Keratinocyte (primary cell): ENCODE results near the gene PRM1. TPM values are rescaled to one million over a fixed set of nuclear protein-coding genes. Genes with fewer than 3 reads are reported as not detected.

Source experiments
- DNase-seq: peaks from one replicate; pipeline ENCODE4 v3.0.0-alpha.2; 2011; ENCODE audit warnings: low read depth, missing footprints, low spot score
- FAIRE-seq: peaks from 2 replicates; lab custom pipeline; 2011; peaks lifted over from hg19 to GRCh38; lab: Jason Lieb, UNC
- H2AFZ ChIP-seq: 2 replicates; pipeline ENCODE4 v1.6.0; 2012; ENCODE audit warnings: low read length, control low read depth, inconsistent platforms; ENCODE audit not compliant: control insufficient read depth
- H3K27ac ChIP-seq: 2 replicates; pipeline ENCODE4 v1.5.1; 2011; ENCODE audit warnings: low read length; ENCODE audit not compliant: control insufficient read depth, insufficient read depth
- H3K27me3 ChIP-seq: 3 replicates; pipeline ENCODE4 v1.6.0; 2011; ENCODE audit warnings: low read length; ENCODE audit not compliant: control insufficient read depth, insufficient read depth; ENCODE audit errors: extremely low read depth
- H3K36me3 ChIP-seq, 2 experiments: 2 replicates in 1 of 2; 3 replicates in 1 of 2; pipeline ENCODE4 v1.5.1; 2011; ENCODE audit warnings: low read length in 2 of 2, mild to moderate bottlenecking in 1 of 2; ENCODE audit not compliant: control insufficient read depth in 2 of 2, insufficient read depth in 2 of 2; ENCODE audit errors: extremely low read depth in 1 of 2
- H3K4me1 ChIP-seq: 3 replicates; pipeline ENCODE4 v1.5.1; 2011; ENCODE audit warnings: low read length; ENCODE audit not compliant: control insufficient read depth, insufficient read depth; ENCODE audit errors: extremely low read depth
- H3K4me2 ChIP-seq: 3 replicates; pipeline ENCODE4 v1.6.0; 2011; ENCODE audit warnings: low read depth, low read length; ENCODE audit not compliant: control insufficient read depth, insufficient read depth; ENCODE audit errors: extremely low read depth
- H3K4me3 ChIP-seq, 3 experiments: fragments of 200-600 bp in 1 of 3; sonication (generic) in 1 of 3; 2 replicates in 2 of 3; 3 replicates in 1 of 3; pipeline ENCODE4 v1.5.1; 2011 to 2016; ENCODE audit warnings: low read length in 3 of 3, mild to moderate bottlenecking in 3 of 3, control low read depth in 2 of 3, inconsistent platforms in 1 of 3, low read depth in 1 of 3, mixed read lengths in 1 of 3, mixed run types in 1 of 3, moderate library complexity in 1 of 3; ENCODE audit not compliant: control insufficient read depth in 2 of 3, insufficient read depth in 2 of 3; ENCODE audit errors: extremely low read depth in 1 of 3
- H3K79me2 ChIP-seq: 2 replicates; pipeline ENCODE4 v1.6.0; 2012; ENCODE audit warnings: low read length; ENCODE audit not compliant: control insufficient read depth, insufficient read depth
- H3K9ac ChIP-seq: 3 replicates; pipeline ENCODE4 v1.6.0; 2011; ENCODE audit warnings: low read length; ENCODE audit not compliant: control insufficient read depth, insufficient read depth; ENCODE audit errors: extremely low read depth
- H3K9me1 ChIP-seq: 3 replicates; pipeline ENCODE4 v1.6.0; 2011; ENCODE audit warnings: low read length; ENCODE audit not compliant: control insufficient read depth, insufficient read depth; ENCODE audit errors: extremely low read depth
- H3K9me3 ChIP-seq: 2 replicates; pipeline ENCODE4 v1.5.1; 2012; ENCODE audit warnings: low read depth, low read length; ENCODE audit not compliant: control insufficient read depth
- H4K20me1 ChIP-seq: 3 replicates; pipeline ENCODE4 v1.6.0; 2011; ENCODE audit warnings: low read length; ENCODE audit not compliant: control insufficient read depth, insufficient read depth; ENCODE audit errors: extremely low read depth
- CTCF ChIP-seq, 3 experiments: IDR thresholded peaks in 1 of 3; conservative IDR thresholded peaks in 1 of 3; optimal IDR thresholded peaks in 1 of 3; 2 replicates in 2 of 3; 3 replicates in 1 of 3; pipeline versions ENCODE3 to v1.5.1; 2011; ENCODE audit warnings: low read length in 3 of 3, mild to moderate bottlenecking in 3 of 3, moderate library complexity in 2 of 3, control low read depth in 1 of 3, inconsistent platforms in 1 of 3; ENCODE audit not compliant: insufficient read depth in 2 of 3; ENCODE audit errors: extremely low read depth in 1 of 3
- EZH2 ChIP-seq: IDR thresholded peaks from one replicate; pipeline ENCODE4 v1.6.1; 2012; ENCODE audit warnings: inconsistent platforms, mild to moderate bottlenecking, low read length, moderate library complexity
- dilution Hi-C: fragments of 300-500 bp; cut with MboI; formaldehyde crosslinking; loops from one replicate; pipeline ENCODE4 v1.7.0; 2020; ENCODE audit warnings: low sequenced_read_pairs; ENCODE audit not compliant: extremely low pct_ligation_motif_present
- polyA plus RNA-seq, 5 experiments: library from polyadenylated mRNA; depleted of rRNA in 3 of 5; stranded (reverse) in 3 of 5; stranded (forward) in 1 of 5; unstranded in 1 of 5; fragments of >200 nt; gene quantifications; 1 replicate in 1 of 5; 2 replicates in 3 of 5; 3 replicates in 1 of 5; pipeline versions ENCODE4 v1.2.1 to v1.2.3, GENCODE V29; 2011 to 2012; ENCODE audit warnings: missing spikeins in 2 of 5, low read depth in 1 of 5, low replicate concordance in 1 of 5

Gene PRM1
- polyA plus RNA-seq, 1 donor (not counting 4 experiments of a cell fraction or from before 2014, with no cell fraction given), result not detected

- Histone ChIP-seq H3K9me3 (no peaks in the 10 kb centered on the region), H4K20me1 (no peaks in the 10 kb centered on the region), H3K4me1 (no peaks in the 10 kb centered on the region), H3K9ac (no peak overlapping the region), H3K27me3 (no peaks in the 10 kb centered on the region), H3K4me3 (no peak overlapping the region), H3K79me2 (no peaks in the 10 kb centered on the region), H2AFZ (no peak overlapping the region), H3K27ac (no peak overlapping the region), H3K36me3 (no peaks in the 10 kb centered on the region), H3K9me1 (no peaks in the 10 kb centered on the region), H3K4me2 (no peak overlapping the region)
- TF ChIP-seq EZH2, result no peak
- TF ChIP-seq CTCF (optimal IDR thresholded peaks at IDR 0.05 in 1 of 3, IDR thresholded peaks at IDR 0.05 in 1 of 3, conservative IDR thresholded peaks at IDR 0.05 in 1 of 3; ENCODE audit: extremely low read depth in 1 of 3, insufficient read depth in 2 of 3, low read length in 3 of 3), result no peak
- FAIRE-seq, result no peak
- dilution Hi-C loops, result no loop called here
- DNase-seq, result no peak
Measured at GRCh38 chr16:11239644-11240632, 41.2 kb downstream of the PRM1 start.

- H3K36me3 ChIP-seq, result no peaks in the 10 kb centered on the region
- DNase-seq (no peak), FAIRE-seq (no peak)
- no peaks in the 10 kb centered on the region for H3K27me3 ChIP-seq
- no peaks in the 10 kb centered on the region for H3K9me3 ChIP-seq
- dilution Hi-C loops, result no loop called here
- no peak overlapping the region for H3K4me3 ChIP-seq
- no peak overlapping the region for H3K4me2 ChIP-seq
- no peaks in the 10 kb centered on the region for H3K9me1 ChIP-seq
- no peaks in the 10 kb centered on the region for H3K79me2 ChIP-seq
- no peak for TF ChIP-seq EZH2
- no peak for TF ChIP-seq CTCF (optimal IDR thresholded peaks at IDR 0.05 in 1 of 3, IDR thresholded peaks at IDR 0.05 in 1 of 3, conservative IDR thresholded peaks at IDR 0.05 in 1 of 3; ENCODE audit: extremely low read depth in 1 of 3, insufficient read depth in 2 of 3, low read length in 3 of 3)
- H4K20me1 ChIP-seq, result no peaks in the 10 kb centered on the region
- H3K9ac ChIP-seq, result no peak overlapping the region
- H3K27ac ChIP-seq, result no peak overlapping the region
- peaks cover 4% of the 10 kb centered on the region for H3K4me1 ChIP-seq
- no peak overlapping the region for H2AFZ ChIP-seq
Measured at GRCh38 chr16:11238272-11239202, 42.6 kb downstream of the PRM1 start.
